ENCODE measurements around the gene VPS11. TPM values are rescaled to one million over a fixed set of nuclear protein-coding genes. Genes with fewer than 3 reads are reported as not detected.

VPS11 gene
- total RNA-seq, 1 donor from 2014 or later: 32.7 TPM

DNA sequence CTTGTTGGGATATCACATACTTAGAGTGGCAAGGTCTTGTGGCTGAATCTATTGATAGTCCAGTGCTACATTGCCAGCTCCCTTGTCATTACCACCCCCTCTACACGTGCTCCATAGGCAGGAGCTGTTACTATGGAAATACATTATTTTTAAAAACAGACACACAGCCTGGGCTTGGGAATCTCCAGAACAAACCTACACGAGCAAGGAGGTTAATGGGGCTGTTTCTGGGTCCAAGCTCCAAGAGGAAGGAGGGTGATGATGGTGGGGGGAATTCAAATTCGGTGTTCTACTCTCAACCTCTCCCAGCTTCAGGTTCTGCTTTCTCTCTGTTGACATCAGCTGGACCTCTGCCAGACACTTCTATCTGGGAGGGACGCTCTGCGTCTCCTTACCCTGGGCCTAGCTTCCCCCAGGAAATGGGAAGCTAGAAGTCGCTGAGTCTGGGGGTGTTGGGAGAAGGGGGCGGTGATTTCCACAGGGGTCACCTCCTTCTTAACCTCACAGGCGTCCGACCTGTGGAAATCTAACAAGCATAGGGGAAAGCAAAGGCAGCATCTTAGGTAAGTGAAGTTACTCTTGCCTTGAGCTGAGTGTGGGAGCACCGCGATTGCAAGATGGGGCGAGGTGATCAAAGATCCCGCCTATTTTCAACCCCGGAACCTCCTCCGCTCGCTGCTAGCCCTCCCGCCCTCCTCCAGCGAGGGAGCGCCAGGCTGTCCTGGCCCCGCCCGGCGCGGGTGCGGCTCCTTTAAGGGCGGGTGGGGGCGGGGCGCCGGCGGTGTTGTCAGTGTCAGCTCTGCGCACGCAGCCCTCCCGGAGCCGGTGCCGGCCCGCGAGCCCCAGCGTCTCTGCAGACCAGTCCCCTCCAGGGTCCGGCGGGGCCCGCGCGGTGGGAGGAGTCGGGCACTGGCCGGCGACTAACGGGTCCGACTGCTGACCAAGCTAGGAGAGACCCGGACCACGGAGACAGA, 39.2 kb downstream of the VPS11 start, which contains the start of gene C2CD2L:
TSS of gene C2CD2L (plus strand) at position 781 of the 974 bp plus-strand sequence. CDS start 398 bp downstream, outside the sequence.
- TF ChIP-seq, protein P1, sequence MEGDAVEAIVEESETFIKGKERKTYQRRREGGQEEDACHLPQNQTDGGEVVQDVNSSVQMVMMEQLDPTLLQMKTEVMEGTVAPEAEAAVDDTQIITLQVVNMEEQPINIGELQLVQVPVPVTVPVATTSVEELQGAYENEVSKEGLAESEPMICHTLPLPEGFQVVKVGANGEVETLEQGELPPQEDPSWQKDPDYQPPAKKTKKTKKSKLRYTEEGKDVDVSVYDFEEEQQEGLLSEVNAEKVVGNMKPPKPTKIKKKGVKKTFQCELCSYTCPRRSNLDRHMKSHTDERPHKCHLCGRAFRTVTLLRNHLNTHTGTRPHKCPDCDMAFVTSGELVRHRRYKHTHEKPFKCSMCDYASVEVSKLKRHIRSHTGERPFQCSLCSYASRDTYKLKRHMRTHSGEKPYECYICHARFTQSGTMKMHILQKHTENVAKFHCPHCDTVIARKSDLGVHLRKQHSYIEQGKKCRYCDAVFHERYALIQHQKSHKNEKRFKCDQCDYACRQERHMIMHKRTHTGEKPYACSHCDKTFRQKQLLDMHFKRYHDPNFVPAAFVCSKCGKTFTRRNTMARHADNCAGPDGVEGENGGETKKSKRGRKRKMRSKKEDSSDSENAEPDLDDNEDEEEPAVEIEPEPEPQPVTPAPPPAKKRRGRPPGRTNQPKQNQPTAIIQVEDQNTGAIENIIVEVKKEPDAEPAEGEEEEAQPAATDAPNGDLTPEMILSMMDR (IDR thresholded peaks at IDR 0.05; ENCODE audit: unreplicated experiment): no peak
- peak; percentile 80 for DNase-seq (ENCODE audit: low spot score)

DNA sequence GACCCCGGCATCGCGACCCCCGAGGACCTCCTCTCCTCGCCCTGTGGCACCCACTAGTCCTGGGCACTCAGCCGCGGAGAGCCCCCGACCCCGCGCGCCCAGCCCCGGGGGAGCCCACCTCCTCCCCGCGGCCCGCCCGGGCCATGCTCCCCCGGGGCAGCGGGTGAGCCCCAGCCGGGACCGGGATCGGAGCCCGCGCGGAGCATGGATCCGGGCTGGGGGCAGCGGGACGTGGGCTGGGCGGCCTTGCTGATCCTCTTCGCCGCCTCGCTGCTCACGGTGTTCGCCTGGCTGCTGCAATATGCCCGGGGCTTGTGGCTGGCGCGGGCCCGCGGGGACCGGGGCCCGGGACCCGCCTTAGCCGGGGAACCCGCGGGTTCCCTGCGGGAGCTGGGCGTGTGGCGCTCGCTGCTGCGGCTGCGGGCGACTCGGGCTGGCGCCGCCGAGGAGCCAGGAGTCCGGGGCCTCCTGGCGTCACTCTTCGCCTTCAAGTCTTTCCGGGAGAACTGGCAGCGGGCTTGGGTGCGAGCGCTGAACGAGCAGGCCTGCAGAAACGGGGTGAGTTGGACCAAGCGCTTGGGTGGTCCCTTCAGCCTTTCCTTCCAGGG, 40.0 kb downstream of the VPS11 start:
- TF ChIP-seq, protein P1 (IDR thresholded peaks at IDR 0.05; ENCODE audit: unreplicated experiment): no peak
- peaks cover 18% of the 10 kb centered on the region for H3K27me3 Mint-ChIP-seq (ENCODE audit: unreplicated experiment)
- H3K9me3 Mint-ChIP-seq (ENCODE audit: unreplicated experiment): no peaks in the 10 kb centered on the region
- H3K36me3 Mint-ChIP-seq (ENCODE audit: low read depth, unreplicated experiment): peaks cover 17% of the 10 kb centered on the region
- no peak for DNase-seq (ENCODE audit: low spot score)
- H3K4me3 Mint-ChIP-seq (ENCODE audit: unreplicated experiment): peak overlapping the region; percentile 89
- H3K4me1 Mint-ChIP-seq (ENCODE audit: unreplicated experiment): peaks cover 46% of the 10 kb centered on the region
- no peak overlapping the region for H3K27ac Mint-ChIP-seq (ENCODE audit: unreplicated experiment)

More for the DNA sequence above, 39.2 kb downstream of the VPS11 start, which contains the start of gene C2CD2L:
- Mint-ChIP-seq H3K4me1 (ENCODE audit: unreplicated experiment) (peaks cover 49% of the 10 kb centered on the region), H3K27me3 (ENCODE audit: unreplicated experiment) (peaks cover 18% of the 10 kb centered on the region), H3K36me3 (ENCODE audit: low read depth, unreplicated experiment) (peaks cover 14% of the 10 kb centered on the region), H3K4me3 (ENCODE audit: unreplicated experiment) (peak within 1 kb of the TSS; percentile 90), H3K9me3 (ENCODE audit: unreplicated experiment) (no peaks in the 10 kb centered on the region), H3K27ac (ENCODE audit: unreplicated experiment) (peak within 1 kb of the TSS; percentile 57)

DNA sequence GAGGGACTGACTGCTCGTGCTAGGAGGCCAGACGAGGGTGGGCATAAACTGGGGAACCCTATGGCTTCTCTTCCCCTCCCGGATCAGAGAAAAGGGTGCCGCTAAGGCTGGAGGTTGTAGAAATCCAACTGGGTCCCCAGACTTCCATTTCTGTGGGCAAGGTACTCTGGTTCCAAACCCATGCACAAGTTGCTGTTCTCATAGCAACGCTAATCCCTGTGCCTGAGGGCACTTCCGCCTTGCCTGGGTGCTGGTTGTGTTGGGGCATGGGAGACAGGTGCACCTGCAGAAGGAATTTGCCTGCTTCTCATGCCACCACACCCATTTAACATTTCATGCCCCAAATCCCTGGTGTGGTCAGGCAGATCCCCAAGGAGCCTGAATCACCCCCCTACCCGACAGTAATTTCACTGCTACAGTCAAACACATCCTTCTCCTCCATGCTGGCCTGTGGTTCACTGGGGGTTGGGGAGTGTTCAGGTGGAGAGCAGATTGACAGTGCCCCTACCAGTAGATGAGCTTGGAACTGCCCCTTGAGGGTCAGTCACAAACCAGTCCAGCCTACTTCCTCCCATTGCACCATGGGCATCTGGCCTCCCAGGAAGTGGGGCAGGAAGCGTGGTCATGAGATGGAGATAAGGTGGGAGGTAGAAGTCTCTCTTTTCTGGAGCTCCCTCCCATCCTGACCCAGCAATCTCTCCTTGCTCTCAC, 40.7 kb downstream of the VPS11 start:
- TF ChIP-seq, protein P1 (IDR thresholded peaks at IDR 0.05; ENCODE audit: unreplicated experiment): no peak
- Mint-ChIP-seq H3K4me3 (ENCODE audit: unreplicated experiment) (peak overlapping the region; percentile 89), H3K27ac (ENCODE audit: unreplicated experiment) (peak overlapping the region; percentile 57), H3K36me3 (ENCODE audit: low read depth, unreplicated experiment) (peaks cover 23% of the 10 kb centered on the region), H3K27me3 (ENCODE audit: unreplicated experiment) (peaks cover 18% of the 10 kb centered on the region), H3K4me1 (ENCODE audit: unreplicated experiment) (peaks cover 46% of the 10 kb centered on the region), H3K9me3 (ENCODE audit: unreplicated experiment) (no peaks in the 10 kb centered on the region)
- no peak for DNase-seq (ENCODE audit: low spot score)

DNA sequence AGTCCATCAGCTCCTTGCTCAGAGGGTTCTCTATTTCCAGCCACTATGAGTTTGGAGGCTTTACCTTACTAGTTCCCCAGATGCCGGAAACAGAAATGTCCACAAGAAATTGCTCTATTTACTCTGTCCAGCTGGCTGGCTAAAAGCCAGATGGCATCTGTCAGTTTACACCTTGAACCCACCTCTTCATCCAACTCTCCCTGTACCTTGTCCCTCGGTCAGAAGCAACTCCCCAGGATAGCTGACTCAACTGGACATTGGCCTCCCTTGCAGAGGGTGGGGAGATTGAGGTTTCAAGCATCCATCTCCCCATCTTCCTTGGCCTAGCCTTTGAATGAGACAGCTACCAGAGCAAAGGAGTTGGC, 41.2 kb downstream of the VPS11 start:
- peak overlapping the region; percentile 89 for H3K4me3 Mint-ChIP-seq (ENCODE audit: unreplicated experiment)
- peaks cover 18% of the 10 kb centered on the region for H3K27me3 Mint-ChIP-seq (ENCODE audit: unreplicated experiment)
- TF ChIP-seq, protein P1 (IDR thresholded peaks at IDR 0.05; ENCODE audit: unreplicated experiment): no peak
- peaks cover 44% of the 10 kb centered on the region for H3K4me1 Mint-ChIP-seq (ENCODE audit: unreplicated experiment)
- no peak for DNase-seq (ENCODE audit: low spot score)
- H3K36me3 Mint-ChIP-seq (ENCODE audit: low read depth, unreplicated experiment): peaks cover 25% of the 10 kb centered on the region
- H3K27ac Mint-ChIP-seq (ENCODE audit: unreplicated experiment): peak overlapping the region; percentile 57
- no peaks in the 10 kb centered on the region for H3K9me3 Mint-ChIP-seq (ENCODE audit: unreplicated experiment)
